Panc1 (cell line): ENCODE data around the gene TAF13. TPM values are rescaled to one million over a fixed set of nuclear protein-coding genes. Genes with fewer than 3 reads are reported as not detected.
A peak's percentile ranks its signal among the peaks of the same experiment; 100 is the strongest.

ENCODE experiments used
- ATAC-seq: fragments of 200-7000 bp; cut with Tn5 transposase; 2 replicates; pipeline ENCODE4 v1.9.1; 2020; ENCODE audit warnings: mild to moderate bottlenecking, moderate library complexity
- BruUV-seq: library from RNA; stranded (reverse); fragments of 400-500 nt; replicated peaks from 2 replicates; lab custom pipeline; 2021; lab: Mats Ljungman, UMichigan
- CTCF ChIA-PET: fragments of 300-600 bp; sonication (Branson Sonifier 250); formaldehyde crosslinking; loops from one replicate; lab custom pipeline; 2022; ENCODE audit warnings: antibody characterized with exemption; lab: Charles Lee
- POLR2A ChIA-PET: fragments of 300-600 bp; sonication (Branson Sonifier 250); formaldehyde crosslinking; loops from one replicate; lab custom pipeline; 2022; ENCODE audit warnings: antibody characterized with exemption; lab: Charles Lee
- DNase-seq: peaks from one replicate; pipeline ENCODE4 v3.0.0-alpha.2; 2010; ENCODE audit warnings: low read depth, low spot score
- H3K27ac ChIP-seq: 2 replicates; pipeline ENCODE4 v1.5.1; 2011; ENCODE audit warnings: mild to moderate bottlenecking, low read length, inconsistent platforms
- H3K27me3 ChIP-seq: fragments of 200-500 bp; sonication (Bioruptor generic); 2 replicates; pipeline ENCODE4 v1.6.0; 2014; ENCODE audit warnings: low read length, inconsistent platforms; ENCODE audit not compliant: control insufficient read depth, insufficient read depth
- H3K36me3 ChIP-seq: fragments of 200-500 bp; sonication (Bioruptor generic); 2 replicates; pipeline ENCODE4 v1.5.1; 2014; ENCODE audit warnings: inconsistent platforms, mild to moderate bottlenecking, low read length, moderate library complexity; ENCODE audit not compliant: control insufficient read depth, insufficient read depth
- H3K4me1 ChIP-seq: 2 replicates; pipeline ENCODE4 v1.5.1; 2011; ENCODE audit warnings: inconsistent platforms, mild to moderate bottlenecking, low read length, moderate library complexity; ENCODE audit not compliant: control insufficient read depth, insufficient read depth
- H3K4me3 ChIP-seq, 2 experiments: 2 replicates each; pipeline ENCODE4 v1.5.1; 2011 to 2012; ENCODE audit warnings: low read depth in 2 of 2, low read length in 2 of 2, mild to moderate bottlenecking in 2 of 2, inconsistent platforms in 1 of 2, moderate library complexity in 1 of 2
- H3K9me3 ChIP-seq: fragments of 200-500 bp; sonication (Bioruptor generic); 2 replicates; pipeline ENCODE4 v1.5.1; 2014; ENCODE audit warnings: low read depth, mild to moderate bottlenecking, inconsistent platforms, low read length, moderate library complexity; ENCODE audit not compliant: control insufficient read depth, insufficient read depth
- CTCF ChIP-seq: fragments of 450-650 bp; IDR thresholded peaks from 2 replicates; pipeline ENCODE4 v1.5.1; 2017; ENCODE audit warnings: mild to moderate bottlenecking
- POLR2AphosphoS5 ChIP-seq: IDR thresholded peaks from 2 replicates; pipeline ENCODE4 v1.6.1; 2012; ENCODE audit warnings: mild to moderate bottlenecking, low read depth, low read length, moderate library complexity
- REST ChIP-seq, 2 experiments: IDR thresholded peaks; 2 replicates each; pipeline ENCODE4 v1.6.1; 2011 to 2012; ENCODE audit warnings: low read depth in 2 of 2, control low read depth in 1 of 2, low read length in 1 of 2, mild to moderate bottlenecking in 1 of 2, moderate library complexity in 1 of 2; ENCODE audit not compliant: insufficient read depth in 1 of 2
- SIN3A ChIP-seq: IDR thresholded peaks from 2 replicates; pipeline ENCODE4 v1.6.1; 2012; ENCODE audit warnings: low read depth, mild to moderate bottlenecking, low read length, moderate library complexity, borderline replicate concordance; ENCODE audit not compliant: insufficient read depth
- TCF7L2 ChIP-seq: IDR thresholded peaks from 2 replicates; pipeline ENCODE4 v1.6.1; 2011; ENCODE audit warnings: mild to moderate bottlenecking, low read depth, low read length, inconsistent platforms
- in situ Hi-C: cut with HindIII; loops from 2 replicates; pipeline ENCODE4 v1.10.0; 2016; ENCODE audit warnings: low sequenced_read_pairs, low pct_unique_long_range_greater_than_20kb
- intact Hi-C: fragments of 100-400 bp; cut with micrococcal nuclease; formaldehyde crosslinking; loops from one replicate; pipeline ENCODE4 v1.10.0; 2022; ENCODE audit not compliant: unreplicated experiment
- total RNA-seq: library from RNA; stranded (reverse); gene quantifications from one replicate; pipeline ENCODE4 v1.2.1, GENCODE V29; 2021; ENCODE audit not compliant: unreplicated experiment

Gene TAF13
- total RNA-seq, 1 experiment from 2014 or later, result 28.9 TPM

GRCh38 chr1:109094377-109094803, 18.6 kb upstream of the TAF13 start:
- Histone ChIP-seq H3K27me3 (no peaks in the 10 kb centered on the region), H3K4me3 (no peak overlapping the region), H3K4me1 (peaks cover 19% of the 10 kb centered on the region), H3K9me3 (no peaks in the 10 kb centered on the region), H3K27ac (peak overlapping the region; percentile 77), H3K36me3 (peaks cover 8% of the 10 kb centered on the region)
- intact Hi-C loops (loop anchor here (5.0 kb wide), 1 partner anchor 103 kb away; no protein-coding TSS in a partner anchor), in situ Hi-C loops (no loop called here)
- DNase-seq (no peak), ATAC-seq (no peak)
- BruUV-seq, result TSS peak; percentile 36
- ChIA-PET POLR2A (interaction anchor here (0.7 kb wide), 1 partner anchor 18 kb away, joined by 3 read pairs; a partner anchor contains a TSS), CTCF (interaction anchor here (0.5 kb wide), 1 partner anchor 8 kb away, joined by 3 read pairs; no protein-coding TSS in a partner anchor)
- TF ChIP-seq CTCF, result no peak
- TF ChIP-seq TCF7L2, result peak; percentile 43; the same call in 1 of the 2 replicates

- Histone ChIP-seq H3K27ac (peak overlapping the region; percentile 95), H3K4me3 (peak overlapping the region; percentile 61 to 90), H3K9me3 (no peaks in the 10 kb centered on the region), H3K4me1 (peaks cover 19% of the 10 kb centered on the region), H3K36me3 (peaks cover 8% of the 10 kb centered on the region), H3K27me3 (no peaks in the 10 kb centered on the region)
- ATAC-seq (no peak), DNase-seq (no peak)
- no TSS peak for BruUV-seq
- intact Hi-C loops, result loop anchor here (5.0 kb wide), 1 partner anchor 105 kb away; no protein-coding TSS in a partner anchor
- POLR2A ChIA-PET, result interaction anchor here (0.7 to 1.1 kb wide), 2 partner anchors 11 to 104 kb away, joined by 3 to 9 read pairs; no protein-coding TSS in a partner anchor
- CTCF ChIA-PET, result no interaction called here
- no peak for TF ChIP-seq SIN3A
- no peak for TF ChIP-seq REST (IDR thresholded peaks at IDR 0.05; ENCODE audit: insufficient read depth in 1 of 2, low read depth in 2 of 2, low read length in 1 of 2)
- no peak for TF ChIP-seq CTCF
- no peak for TF ChIP-seq TCF7L2
- TF ChIP-seq POLR2AphosphoS5, result no peak
- in situ Hi-C loops, result no loop called here
Measured at GRCh38 chr1:109091839-109092193, 16.0 kb upstream of the TAF13 start.
